Stimulated activated CD4-positive, alpha-beta T cell treated with anti-CD3 and anti-CD28 coated beads, Interleukin-4, amount 100 ng/mL, for 24 hours (primary cell): Measurements from ENCODE around the gene PMEPA1.
A peak's percentile ranks its signal among the peaks of the same experiment; 100 is the strongest.

Source experiments
- DNase-seq: peaks from one replicate; pipeline ENCODE4 v3.0.0-alpha.2; 2020

PMEPA1 gene

DNA sequence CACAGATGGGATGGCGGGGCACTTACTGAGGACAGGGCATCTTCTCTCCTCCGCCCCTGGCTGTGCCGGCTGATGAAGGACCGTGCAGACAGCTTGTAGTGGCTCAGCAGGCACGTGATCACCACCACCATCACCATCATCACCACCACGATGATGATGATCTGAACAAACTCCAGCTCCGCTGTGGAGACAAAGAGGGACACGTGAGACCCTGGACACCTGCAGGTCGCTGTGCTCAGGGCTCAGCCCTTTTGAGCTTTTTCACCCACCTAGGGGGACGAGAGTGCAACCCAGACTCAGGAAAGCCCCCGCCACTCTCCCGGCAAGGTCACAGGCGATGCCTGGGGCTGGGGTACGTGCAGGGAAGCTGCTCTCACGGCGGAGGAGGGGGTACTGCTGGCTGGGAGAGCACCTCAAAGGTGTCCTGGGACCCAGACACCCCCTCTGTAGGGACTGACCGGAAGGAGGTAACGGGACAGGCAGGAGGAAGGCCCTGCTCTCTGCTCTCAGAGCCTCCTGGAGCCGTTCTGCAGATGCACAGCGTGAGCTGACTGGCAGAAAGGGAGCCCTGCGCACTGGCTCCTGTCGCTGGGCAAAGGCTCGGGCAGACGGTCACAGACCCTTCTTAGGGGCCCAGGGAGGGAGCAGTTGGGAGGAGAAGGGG lies 50.2 kb downstream of the PMEPA1 start:
- no peak for DNase-seq

DNA sequence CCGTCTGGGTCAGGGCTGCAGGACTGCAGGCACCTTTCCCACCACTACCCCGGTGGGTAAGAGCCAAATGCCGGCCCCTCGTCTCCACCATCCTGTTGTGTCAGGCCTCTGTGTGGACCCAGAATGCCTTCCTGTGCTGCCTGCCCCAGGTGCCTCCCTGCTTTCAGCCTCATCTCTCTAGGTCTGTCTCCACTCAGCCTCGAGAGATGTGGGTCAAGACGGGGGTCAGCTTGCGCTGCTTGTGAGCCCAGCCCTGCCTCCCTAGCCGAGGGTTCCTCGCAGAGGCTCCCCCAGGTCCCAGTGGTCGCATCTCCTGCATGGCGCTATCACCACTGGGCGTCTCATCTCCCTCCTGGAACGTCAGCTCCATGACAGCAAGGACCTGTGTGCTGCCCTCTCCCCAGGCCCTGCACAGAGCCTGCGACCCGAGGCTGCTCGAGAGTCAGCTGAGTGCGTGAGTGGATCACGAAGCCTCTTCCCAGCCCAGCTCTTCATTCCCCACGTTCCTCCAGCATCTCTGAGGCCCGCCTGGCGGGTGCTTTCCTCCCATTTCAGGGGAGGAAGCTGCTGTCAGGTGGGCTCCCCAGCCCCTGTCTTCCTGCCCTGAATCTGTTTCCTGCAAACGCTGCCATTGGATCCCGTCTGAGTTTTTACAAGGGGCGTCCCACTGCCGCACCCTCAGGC lies 50.8 kb downstream of the PMEPA1 start:
- no peak for DNase-seq

DNA sequence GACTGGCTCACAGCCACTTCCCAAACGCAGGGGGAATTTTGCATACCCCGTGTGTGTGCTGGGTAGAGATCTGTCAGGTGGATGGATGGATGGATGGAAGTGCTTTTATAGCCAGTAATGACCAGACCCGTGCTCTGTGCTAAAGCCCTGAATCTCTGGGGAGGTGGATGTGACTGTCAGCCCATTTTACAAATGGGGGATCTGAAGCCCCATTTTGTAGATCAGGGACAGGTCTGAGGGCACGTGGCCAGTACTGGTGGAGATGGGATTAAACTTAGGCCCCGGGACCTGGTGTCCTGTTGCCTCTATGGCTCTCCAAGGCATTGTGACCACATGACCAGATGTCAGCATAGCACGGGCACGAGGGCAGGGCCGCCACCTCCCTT lies 51.4 kb downstream of the PMEPA1 start:
- DNase-seq = no peak

DNA sequence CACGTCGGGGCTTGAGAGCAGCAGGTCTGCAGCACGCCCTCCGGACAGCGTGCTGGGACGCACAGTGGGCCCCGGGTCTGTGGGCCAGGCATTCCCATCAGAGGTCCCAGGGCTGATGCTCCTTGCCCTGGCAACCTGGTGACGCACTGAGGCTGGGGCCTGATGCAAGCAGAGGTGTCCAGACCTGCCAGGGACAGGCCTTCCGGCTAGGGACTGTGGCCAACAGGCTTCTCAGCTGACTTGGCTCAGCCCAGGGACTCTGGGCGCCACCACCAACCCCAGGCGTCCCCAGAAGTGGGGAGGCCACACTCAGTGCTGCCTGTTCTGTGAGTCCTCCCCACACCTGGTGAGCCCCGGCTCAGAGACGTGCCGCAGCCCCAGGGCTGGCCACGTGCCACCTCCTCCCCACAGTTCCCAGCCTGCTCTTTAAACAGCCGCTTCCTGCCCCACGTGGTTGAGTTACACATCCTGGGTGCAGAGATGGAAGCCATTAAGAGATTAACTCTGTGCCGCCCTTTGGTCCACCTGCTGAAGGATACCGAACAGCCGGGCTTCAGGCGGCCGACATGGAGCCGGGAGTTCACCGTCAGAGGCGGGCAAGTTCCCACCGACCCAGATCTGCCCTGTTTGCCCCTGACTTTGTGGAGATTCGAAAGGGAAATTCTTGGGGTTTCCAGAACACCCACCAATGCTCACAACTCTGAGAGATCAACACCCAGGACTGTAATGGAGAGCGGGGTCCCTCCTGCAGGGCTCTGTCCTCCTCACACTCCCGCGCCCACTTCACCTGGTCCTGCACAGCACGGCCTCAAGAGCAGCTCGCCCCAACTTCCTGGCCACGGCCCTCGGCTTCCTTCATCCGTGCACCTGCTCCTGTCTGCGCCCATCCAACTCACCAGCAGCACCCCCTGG lies 52.0 kb downstream of the PMEPA1 start:
- peak; percentile 38 for DNase-seq

DNA sequence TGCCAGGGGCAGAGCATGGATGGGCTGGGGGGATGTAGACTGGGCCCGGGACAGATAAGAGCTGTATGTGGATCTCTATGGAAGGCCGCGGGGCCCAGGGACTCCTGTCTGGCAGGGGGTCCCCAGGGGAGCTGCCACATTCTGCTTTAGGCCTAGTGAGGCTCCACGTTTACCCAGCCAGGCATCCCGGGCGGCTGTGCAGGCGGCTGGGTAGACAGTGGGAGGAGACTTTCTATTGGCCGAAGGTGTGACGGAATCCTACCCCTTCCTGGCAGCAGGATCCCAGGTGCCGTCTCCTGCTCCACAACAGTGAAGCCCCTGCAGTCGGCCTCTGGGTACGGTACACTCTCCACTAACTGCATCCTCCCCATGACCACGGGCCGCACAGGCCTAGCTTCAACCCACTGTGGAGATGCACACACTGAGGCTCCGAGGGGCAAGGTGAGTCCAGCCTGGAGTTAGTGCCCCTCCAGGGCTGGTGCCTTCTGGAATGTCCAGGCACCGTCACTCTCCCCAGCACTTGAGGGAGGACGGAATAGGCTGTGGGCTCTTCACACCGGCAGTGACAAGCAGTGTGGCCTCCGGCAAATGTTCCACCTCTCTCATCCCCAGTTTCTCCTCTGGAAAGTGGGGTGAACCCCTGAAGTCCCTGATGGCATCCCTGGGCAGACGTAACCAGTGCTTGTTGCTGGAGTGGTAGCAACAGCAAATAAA lies 52.8 kb downstream of the PMEPA1 start:
- no peak for DNase-seq

DNA sequence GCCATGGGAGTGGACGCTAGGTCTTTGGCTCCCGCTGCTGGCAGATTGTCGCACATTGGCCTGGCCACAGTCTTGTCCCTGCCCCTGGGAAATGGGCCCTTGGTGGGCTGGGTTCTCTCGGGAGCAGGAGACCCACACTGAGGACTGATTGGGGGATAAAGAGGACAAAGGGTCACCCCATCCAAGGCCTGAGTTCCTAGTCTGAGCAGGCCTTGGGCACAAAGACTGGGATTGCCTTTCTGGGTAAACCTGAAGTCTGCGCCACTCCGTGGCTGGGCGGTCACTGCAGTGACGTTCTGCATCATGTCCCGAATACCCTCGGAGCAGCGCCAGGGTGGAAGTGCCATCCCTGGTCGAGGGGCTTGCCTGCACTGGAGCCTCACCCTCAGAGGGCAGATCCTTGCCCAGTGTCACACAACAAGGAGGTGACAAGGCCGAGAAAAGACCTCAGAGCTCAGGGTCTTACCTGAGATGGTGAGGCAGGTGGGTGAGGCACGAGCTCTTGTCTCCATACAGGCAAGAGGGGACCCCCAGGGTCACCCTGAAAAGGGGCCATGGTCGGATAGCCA lies 53.5 kb downstream of the PMEPA1 start:
- DNase-seq = no peak

DNA sequence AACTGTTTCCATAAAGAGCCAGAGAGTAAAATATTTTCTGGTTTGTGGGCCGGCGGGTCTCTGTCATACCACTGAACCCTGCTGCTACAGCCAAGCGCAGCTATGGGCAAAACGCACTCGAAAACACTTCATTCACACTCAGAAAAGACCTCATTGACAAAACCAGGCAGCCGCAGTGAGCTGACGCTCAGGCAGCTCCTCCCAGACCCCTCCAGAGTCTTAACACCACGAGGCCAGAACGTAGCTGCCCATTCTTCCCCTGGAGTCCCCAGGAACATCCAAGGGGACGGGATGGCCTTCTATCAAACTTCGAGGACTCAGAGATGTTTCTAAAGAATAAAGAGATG lies 54.0 kb downstream of the PMEPA1 start:
- no peak for DNase-seq

DNA sequence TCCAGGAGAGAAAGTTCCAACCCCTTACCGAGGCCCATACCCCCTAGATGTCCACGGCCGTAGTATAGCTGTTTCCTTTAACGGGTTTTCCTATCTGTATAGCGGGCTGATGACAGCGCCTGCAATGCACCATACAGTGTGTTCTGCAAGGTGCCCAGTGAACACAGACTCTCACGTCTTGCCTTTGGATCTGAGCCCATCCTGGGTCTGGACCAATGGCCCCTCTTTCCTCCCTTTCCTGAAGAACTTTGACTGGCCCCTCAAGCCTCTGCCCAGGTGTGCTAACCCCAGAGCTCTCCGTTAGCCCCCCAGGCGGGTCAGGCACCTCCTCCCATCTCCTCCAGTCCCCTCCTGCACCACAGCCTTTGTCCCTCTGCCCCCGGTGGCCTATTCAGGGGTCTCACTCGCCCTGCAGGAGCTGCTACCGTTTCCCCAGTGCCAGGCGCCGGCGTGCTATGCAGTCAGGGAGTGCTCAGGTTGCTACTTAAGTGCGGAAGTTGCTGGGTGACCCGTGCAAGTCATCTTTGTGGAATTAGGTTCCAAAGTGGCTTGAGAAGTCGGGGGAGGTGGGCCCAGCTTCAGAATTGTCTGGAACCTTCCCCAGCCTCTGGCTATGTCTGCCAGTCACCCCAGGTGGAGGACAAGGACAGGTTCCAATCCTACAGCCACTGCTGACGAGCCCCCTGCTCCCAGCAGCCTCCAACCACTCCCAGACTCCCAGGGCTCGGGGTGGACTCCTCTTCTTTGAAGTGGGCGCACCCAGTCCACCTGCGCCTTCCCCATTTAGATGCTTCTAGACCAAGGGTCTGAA lies 54.6 kb downstream of the PMEPA1 start:
- no peak for DNase-seq

DNA sequence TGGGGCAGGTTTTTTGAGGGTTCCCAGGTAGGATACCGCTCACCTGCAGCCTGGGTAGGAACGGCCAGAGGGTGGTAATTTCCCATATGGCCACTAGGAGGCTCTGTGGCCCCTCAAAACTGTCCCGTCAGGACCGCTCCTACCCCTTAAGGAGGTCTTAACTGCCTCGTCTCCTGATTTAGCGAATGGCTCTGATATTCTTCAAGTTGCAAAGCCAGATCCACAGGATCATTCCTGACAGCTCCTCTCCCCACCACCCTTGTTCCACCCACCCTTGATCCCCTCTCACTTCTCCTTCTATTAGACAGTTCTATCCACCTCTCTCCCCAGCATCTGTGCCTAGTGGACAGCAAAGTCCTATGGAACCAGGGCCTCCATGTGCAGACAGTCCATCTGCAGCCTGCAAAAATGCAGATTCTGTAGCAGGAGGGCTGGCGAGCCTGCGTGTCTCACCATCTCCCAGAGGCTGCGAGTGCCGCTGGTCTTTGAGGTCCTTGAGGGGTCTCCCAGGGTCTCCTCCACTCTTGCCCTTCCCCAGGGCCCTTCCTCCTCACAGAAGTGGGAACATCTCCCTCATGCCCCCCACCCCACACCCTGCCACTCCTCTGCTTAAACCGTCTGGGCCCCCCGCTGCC lies 55.3 kb downstream of the PMEPA1 start:
- DNase-seq = peak; percentile 64

DNA sequence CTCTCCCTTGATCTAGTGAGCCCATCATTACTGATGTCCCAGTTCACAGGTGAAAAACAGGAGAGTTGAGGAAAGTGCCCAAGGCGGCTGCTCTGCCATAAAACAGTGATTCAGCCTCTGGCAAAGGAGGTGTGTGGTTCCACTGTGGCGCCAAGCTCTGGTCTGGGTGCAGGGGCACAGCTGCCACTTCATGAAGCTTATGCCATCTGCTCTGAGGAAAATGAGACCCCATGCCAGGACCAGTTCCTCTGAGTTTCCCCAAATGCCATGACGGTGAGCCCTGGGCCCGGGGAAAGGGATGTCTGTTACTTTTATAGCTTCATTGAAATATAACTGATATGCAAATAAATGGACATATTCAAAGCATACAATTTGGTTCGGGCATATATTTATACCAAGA lies 55.9 kb downstream of the PMEPA1 start:
- DNase-seq = no peak

DNA sequence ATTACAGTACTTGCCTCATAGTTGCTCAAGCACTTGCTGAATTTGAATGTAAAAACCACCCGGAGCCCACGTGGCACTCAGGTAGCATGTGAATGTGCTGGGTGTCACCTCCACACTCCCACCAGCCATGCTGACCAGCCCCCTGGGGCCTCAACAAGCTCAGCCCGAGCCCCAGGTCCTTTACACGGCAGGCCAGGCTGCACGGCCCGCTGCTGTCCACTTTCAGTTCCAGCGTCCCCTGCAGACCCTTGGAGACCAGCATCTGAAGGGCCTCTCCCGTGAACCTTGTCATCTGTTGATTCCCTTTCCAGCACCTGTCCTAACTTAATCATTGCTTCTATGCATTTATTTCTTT lies 56.3 kb downstream of the PMEPA1 start:
- peak; percentile 1 for DNase-seq

DNA sequence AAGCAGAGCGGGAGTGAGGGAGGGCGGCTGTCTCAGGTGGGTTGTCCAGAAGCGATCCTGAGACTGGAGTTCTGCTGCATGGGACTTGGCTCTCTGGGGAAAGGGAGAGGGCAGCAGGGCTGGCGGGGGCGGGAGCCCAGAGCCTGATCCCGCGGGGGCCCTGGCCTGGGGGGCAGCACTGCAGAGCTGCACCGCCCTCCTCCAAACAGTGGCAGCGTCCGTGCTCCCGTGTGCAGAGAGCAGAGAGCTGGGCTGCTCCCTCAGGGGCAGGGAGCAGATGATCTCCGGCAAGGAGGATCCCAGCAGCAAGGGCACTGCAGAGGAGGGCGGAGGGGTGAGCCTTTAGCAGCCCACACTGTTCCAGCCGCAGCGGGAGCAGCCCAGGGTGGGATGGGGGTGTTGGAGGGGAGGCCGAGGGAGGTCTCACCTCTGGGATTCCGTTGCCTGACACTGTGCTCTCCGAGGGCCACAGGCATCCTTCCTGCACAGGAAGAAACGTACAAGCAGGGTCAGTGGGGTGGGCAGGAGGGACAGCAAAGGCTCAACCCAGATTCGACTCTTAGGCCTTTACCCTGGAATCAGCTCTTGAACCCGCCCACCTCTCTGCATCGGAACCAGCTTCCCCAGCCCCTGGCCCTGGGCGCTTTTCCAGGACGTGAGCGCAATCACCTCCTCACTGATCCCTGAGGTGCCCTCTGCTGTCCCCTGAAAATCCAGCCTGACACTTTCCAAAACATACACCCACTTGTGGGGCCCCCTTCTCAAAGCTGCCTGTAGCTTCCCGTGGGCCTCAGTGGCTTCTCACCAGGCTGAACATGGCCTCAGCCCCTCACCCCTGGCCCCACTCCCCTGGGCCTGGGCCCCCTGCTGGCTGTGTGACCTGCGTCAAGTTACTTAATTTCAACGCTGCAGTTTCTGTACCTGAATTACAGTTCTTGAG lies 56.9 kb downstream of the PMEPA1 start:
- DNase-seq = peak; percentile 1

DNA sequence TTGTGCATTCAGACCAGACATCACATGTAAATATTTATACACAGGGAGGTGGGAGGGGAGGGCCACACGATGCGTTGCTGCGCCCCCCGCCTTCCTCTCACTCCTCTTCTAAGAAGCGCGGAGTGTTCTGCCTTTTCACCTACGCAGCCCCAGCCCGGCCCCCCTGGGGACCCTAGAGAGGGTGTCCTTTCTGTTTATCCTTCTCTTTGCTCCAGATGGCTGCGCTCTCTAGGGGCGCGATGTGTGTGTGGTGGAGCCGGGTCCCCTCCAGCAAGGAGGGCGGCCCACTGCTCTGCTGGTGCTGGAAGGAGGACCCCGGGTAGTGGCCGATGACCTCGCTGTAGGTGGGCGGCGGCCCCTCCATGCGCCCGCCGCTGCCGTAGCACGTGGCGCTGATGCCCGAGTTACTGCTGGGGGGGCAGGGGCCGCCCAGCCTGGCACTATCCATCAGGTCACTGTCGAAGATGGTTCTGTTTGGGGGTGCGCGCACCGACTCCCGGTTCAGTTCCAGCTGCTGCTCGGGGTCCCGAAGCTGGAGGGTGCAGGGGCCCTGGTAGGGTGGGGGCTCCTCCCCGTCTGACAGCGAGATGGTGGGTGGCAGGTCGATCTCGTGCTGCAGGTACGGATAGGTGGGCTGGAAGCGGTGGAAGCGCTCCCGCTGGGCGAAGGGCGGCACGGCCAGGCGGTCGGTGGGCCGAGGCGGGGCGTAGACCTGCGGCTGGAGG lies 57.8 kb downstream of the PMEPA1 start:
- no peak for DNase-seq

DNA sequence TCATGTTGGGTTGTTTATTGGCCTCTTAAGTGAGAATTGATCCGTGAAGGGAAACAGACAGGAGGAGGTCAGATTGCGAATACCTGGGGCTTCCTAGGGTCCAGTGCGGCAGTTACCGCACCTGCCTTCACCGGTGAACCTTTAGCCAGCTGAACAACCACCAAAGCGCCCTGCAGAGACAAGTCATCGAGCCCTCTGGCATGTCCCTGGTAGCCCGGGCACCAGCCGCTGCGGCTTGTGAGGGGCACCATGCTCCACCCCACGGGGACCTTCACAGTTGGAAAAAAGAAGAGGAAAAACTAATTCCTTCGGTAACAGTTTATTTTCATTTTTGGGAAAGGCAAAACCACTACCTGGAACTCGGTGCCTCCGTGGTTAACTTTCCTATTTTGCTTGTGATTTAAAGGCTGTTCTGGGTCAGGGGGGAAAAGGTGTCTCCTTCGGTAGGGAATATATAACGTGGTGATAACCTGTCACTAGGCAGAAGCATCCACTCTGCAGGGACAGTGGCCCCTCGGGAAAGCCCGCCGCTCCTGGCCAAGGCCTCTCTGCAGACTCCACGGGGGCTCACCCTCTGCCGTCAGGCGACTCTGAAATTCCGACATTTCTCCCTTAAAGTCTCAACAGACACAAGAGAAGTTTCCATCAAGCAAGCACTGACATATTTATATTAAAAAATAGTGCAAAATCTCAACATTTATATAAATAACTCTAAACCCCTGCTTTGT lies 58.9 kb downstream of the PMEPA1 start:
- DNase-seq = peak; percentile 1

DNA sequence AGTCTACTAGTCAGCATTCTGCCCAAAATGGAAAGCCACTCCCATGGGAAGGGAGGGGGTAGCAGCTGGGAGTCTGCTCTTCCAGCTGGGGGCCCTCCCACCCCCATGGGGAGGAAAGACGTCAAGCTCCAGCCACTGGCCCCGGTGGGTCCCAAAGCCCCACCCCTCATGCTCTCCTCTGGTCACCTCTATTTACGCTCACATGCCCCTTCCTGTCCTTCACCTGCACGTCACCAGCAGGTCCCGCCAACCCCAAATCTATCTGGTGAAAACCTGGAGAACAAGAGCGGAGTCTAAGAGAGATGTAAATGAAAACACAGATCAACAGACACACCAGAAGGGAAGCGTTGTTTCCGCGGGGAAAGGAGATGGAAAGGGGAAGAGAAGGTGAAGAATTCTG lies 59.5 kb downstream of the PMEPA1 start:
- DNase-seq = no peak

DNA sequence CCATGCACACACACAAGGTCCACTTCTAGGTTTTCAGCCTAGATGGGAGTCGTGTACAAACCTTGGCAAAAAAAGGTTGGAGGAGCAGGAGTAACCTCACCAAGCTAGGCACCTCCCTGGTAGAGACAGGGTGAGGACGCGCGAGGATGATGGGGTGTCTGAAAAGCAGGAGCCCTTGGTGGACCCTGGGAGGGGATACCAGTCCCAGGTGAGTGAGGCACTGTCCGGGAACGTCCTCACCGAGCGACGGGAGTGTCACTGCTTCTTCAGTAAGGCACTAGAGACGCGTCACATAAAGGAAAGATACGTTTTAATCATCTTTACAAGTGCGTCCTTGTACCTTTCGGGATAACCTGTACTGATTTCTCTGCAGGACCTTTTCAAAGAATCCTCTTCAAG lies 60.2 kb downstream of the PMEPA1 start:
- no peak for DNase-seq

DNA sequence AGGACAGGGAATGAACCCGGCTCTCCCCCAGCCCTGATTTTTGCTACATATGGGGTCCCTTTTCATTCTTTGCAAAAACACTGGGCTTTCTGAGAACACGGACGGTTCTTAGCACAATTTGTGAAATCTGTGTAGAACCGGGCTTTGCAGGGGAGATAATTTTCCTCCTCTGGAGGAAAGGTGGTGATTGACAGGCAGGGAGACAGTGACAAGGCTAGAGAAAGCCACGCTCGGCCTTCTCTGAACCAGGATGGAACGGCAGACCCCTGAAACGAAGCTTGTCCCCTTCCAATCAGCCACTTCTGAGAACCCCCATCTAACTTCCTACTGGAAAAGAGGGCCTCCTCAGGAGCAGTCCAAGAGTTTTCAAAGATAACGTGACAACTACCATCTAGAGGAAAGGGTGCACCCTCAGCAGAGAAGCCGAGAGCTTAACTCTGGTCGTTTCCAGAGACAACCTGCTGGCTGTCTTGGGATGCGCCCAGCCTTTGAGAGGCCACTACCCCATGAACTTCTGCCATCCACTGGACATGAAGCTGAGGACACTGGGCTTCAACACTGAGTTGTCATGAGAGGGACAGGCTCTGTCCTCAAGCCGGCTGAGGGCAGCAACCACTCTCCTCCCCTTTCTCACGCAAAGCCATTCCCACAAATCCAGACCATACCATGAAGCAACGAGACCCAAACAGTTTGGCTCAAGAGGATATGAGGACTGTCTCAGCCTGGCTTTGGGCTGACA lies 60.8 kb downstream of the PMEPA1 start:
- no peak for DNase-seq
